K562 (cell line): ENCODE results near the gene PTGES3L. TPM values are rescaled to one million over a fixed set of nuclear protein-coding genes. Genes with fewer than 3 reads are reported as not detected.

Experiments used
- C11orf30 ChIP-seq: fragments of 450-650 bp; IDR thresholded peaks from 2 replicates; pipeline ENCODE4 v1.6.1; 2016; ENCODE audit warnings: low read depth, mild to moderate bottlenecking
- CREB1 ChIP-seq, 2 experiments: sonication (generic) in 1 of 2; formaldehyde crosslinking in 1 of 2; IDR thresholded peaks; 2 replicates each; pipeline versions ENCODE4 v1.6.1 to v1.8.0; 2012 to 2022; ENCODE audit warnings: inconsistent platforms in 1 of 2, mild to moderate bottlenecking in 1 of 2, missing genetic modification reagents in 1 of 2, moderate library complexity in 1 of 2
- DNMT1 ChIP-seq: fragments of 450-650 bp; IDR thresholded peaks from 2 replicates; pipeline ENCODE4 v1.6.1; 2016; ENCODE audit warnings: antibody characterized with exemption, mild to moderate bottlenecking
- ETV6 ChIP-seq, 3 experiments: fragments of 150-350 bp in 1 of 3; sonication (generic) in 1 of 3; formaldehyde crosslinking in 1 of 3; IDR thresholded peaks; 2 replicates each; pipeline versions ENCODE4 v1.6.1 to v1.8.0; 2014 to 2022; ENCODE audit warnings: borderline replicate concordance in 2 of 3, low read depth in 2 of 3, antibody characterized with exemption in 1 of 3, low read length in 1 of 3, mild to moderate bottlenecking in 1 of 3, missing genetic modification reagents in 1 of 3
- KLF16 ChIP-seq: IDR thresholded peaks from 2 replicates; pipeline ENCODE4 v1.6.1; 2016; ENCODE audit warnings: antibody characterized with exemption
- NCOA1 ChIP-seq: fragments of 450-650 bp; IDR thresholded peaks from 2 replicates; pipeline ENCODE4 v1.6.1; 2016; ENCODE audit warnings: low read depth
- NFIX ChIP-seq: fragments of 250-450 bp; sonication (Bioruptor Pico); IDR thresholded peaks from 2 replicates; pipeline ENCODE4 v1.4.0; 2020; ENCODE audit warnings: low read depth, mild to moderate bottlenecking, moderate library complexity
- SREBF2 ChIP-seq: sonication (generic); formaldehyde crosslinking; IDR thresholded peaks from 2 replicates; pipeline ENCODE4 v1.4.0; 2020; ENCODE audit warnings: mild to moderate bottlenecking, missing genetic modification reagents
- SRF ChIP-seq, 2 experiments: fragments of 250-450, 450-650 bp in 1 of 2; sonication (Bioruptor Pico) in 1 of 2; sonication (generic) in 1 of 2; formaldehyde crosslinking; IDR thresholded peaks; 2 replicates each; pipeline versions ENCODE4 v1.5.0 to v1.5.1; 2020 to 2022; ENCODE audit warnings: mild to moderate bottlenecking in 1 of 2, missing genetic modification reagents in 1 of 2
- ZBTB34 ChIP-seq: fragments of 250-450 bp; sonication (Bioruptor Pico); IDR thresholded peaks from 2 replicates; pipeline ENCODE4 v1.8.0; 2021; ENCODE audit warnings: mild to moderate bottlenecking, moderate library complexity
- ZBTB7A ChIP-seq: IDR thresholded peaks from 2 replicates; pipeline ENCODE4 v1.6.1; 2011; ENCODE audit warnings: low read depth, mild to moderate bottlenecking, low read length, moderate library complexity, borderline replicate concordance; ENCODE audit not compliant: control insufficient read depth
- ZNF121 ChIP-seq: sonication (generic); formaldehyde crosslinking; conservative IDR thresholded peaks from 2 replicates; pipeline ENCODE4 v1.8.0; 2022; ENCODE audit warnings: missing genetic modification reagents
- ZNF175 ChIP-seq: fragments of 200-800 bp; sonication (Bioruptor generic); IDR thresholded peaks from 2 replicates; pipeline ENCODE4 v1.6.1; 2016; ENCODE audit warnings: low read depth, mild to moderate bottlenecking, missing genetic modification characterization, missing compliant biosample characterization
- ZNF239 ChIP-seq: fragments of 250-450 bp; sonication (Bioruptor Pico); IDR thresholded peaks from 2 replicates; pipeline ENCODE4 v1.4.0; 2020; ENCODE audit warnings: mild to moderate bottlenecking
- ZNF3 ChIP-seq: fragments of 250-450 bp; sonication (Bioruptor Pico); IDR thresholded peaks from 2 replicates; pipeline ENCODE4 v1.5.0; 2021; ENCODE audit warnings: mild to moderate bottlenecking, moderate library complexity
- ZNF696 ChIP-seq: fragments of 250-450 bp; sonication (Bioruptor Pico); conservative IDR thresholded peaks from 2 replicates; pipeline ENCODE4 v1.4.0; 2020; ENCODE audit warnings: mild to moderate bottlenecking, moderate library complexity
- ZNF717 ChIP-seq: fragments of 250-450 bp; sonication (Bioruptor Pico); IDR thresholded peaks from 2 replicates; pipeline ENCODE4 v1.5.0; 2021
- ZNF785 ChIP-seq: fragments of 250-450 bp; sonication (Bioruptor Pico); IDR thresholded peaks from 2 replicates; pipeline ENCODE4 v1.4.0; 2020; ENCODE audit warnings: mild to moderate bottlenecking
- polyA plus RNA-seq, 8 experiments: library from polyadenylated mRNA; depleted of rRNA in 4 of 8; stranded (reverse) in 5 of 8; unstranded in 3 of 8; fragments of >200 nt; fragmentation: Nextera tagmentation in 2 of 8; fragmentation: Illumina TruSeq in 1 of 8; extraction: Ambion mirVana in 2 of 8; extraction: Trizol in 1 of 8; gene quantifications; 2 replicates each; pipeline versions ENCODE4 v1.2.1 to v1.2.3, GENCODE V29; 2011 to 2014; ENCODE audit warnings: inconsistent platforms in 1 of 8, missing spikeins in 1 of 8
- total RNA-seq, 7 experiments: library from RNA; depleted of rRNA in 6 of 7; stranded (reverse); fragments of >200 nt in 6 of 7; fragmentation: Illumina TruSeq in 2 of 7; extraction: Trizol in 2 of 7; gene quantifications; 2 replicates each; pipeline versions ENCODE4 v1.2.1 to v1.2.3, GENCODE V29; 2011 to 2021; ENCODE audit warnings: low replicate concordance in 1 of 7
- TF ChIP-seq, protein P1 (sequence below), 2 experiments: fragments of 450-650 bp; IDR thresholded peaks; 2 replicates each; pipeline ENCODE4 v1.6.1; 2016; ENCODE audit warnings: mild to moderate bottlenecking in 2 of 2, borderline replicate concordance in 1 of 2, low read depth in 1 of 2, moderate library complexity in 1 of 2

The PTGES3L gene
- total and polyA plus RNA-seq, 9 of the 15 experiments (the other 6 are each of a cell fraction or from before 2014, with no cell fraction given) = 6.0 to 16.0 (median 9.6) TPM

DNA sequence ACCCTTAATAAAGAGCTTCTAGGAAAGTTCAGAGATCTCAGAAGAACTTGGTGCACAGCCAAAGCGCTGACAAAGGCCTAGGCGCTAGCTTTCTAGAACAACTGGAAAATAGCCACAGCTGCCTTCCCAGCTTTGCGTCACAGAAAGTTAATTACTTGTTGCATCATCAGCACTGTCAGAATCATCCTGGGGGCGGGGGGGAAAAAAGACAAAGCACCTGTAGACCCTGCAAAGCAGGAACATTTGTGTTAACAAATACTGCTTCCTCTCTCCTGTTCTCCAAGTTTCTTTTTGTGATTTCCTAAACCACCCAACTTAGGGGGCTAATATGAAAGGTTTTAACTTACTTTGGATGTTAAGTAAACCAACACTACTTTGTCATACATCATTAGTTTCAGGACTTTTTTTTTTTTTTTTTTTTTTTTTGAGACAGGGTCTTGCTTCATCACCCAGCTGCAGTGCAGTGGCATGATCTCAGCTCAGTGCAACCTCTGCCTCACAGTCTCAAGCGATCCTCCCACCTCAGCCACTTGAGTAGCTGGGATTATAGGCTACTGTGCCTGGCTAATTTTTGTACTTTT is 10.8 kb downstream of the PTGES3L start (continued):
- TF ChIP-seq, protein P1, sequence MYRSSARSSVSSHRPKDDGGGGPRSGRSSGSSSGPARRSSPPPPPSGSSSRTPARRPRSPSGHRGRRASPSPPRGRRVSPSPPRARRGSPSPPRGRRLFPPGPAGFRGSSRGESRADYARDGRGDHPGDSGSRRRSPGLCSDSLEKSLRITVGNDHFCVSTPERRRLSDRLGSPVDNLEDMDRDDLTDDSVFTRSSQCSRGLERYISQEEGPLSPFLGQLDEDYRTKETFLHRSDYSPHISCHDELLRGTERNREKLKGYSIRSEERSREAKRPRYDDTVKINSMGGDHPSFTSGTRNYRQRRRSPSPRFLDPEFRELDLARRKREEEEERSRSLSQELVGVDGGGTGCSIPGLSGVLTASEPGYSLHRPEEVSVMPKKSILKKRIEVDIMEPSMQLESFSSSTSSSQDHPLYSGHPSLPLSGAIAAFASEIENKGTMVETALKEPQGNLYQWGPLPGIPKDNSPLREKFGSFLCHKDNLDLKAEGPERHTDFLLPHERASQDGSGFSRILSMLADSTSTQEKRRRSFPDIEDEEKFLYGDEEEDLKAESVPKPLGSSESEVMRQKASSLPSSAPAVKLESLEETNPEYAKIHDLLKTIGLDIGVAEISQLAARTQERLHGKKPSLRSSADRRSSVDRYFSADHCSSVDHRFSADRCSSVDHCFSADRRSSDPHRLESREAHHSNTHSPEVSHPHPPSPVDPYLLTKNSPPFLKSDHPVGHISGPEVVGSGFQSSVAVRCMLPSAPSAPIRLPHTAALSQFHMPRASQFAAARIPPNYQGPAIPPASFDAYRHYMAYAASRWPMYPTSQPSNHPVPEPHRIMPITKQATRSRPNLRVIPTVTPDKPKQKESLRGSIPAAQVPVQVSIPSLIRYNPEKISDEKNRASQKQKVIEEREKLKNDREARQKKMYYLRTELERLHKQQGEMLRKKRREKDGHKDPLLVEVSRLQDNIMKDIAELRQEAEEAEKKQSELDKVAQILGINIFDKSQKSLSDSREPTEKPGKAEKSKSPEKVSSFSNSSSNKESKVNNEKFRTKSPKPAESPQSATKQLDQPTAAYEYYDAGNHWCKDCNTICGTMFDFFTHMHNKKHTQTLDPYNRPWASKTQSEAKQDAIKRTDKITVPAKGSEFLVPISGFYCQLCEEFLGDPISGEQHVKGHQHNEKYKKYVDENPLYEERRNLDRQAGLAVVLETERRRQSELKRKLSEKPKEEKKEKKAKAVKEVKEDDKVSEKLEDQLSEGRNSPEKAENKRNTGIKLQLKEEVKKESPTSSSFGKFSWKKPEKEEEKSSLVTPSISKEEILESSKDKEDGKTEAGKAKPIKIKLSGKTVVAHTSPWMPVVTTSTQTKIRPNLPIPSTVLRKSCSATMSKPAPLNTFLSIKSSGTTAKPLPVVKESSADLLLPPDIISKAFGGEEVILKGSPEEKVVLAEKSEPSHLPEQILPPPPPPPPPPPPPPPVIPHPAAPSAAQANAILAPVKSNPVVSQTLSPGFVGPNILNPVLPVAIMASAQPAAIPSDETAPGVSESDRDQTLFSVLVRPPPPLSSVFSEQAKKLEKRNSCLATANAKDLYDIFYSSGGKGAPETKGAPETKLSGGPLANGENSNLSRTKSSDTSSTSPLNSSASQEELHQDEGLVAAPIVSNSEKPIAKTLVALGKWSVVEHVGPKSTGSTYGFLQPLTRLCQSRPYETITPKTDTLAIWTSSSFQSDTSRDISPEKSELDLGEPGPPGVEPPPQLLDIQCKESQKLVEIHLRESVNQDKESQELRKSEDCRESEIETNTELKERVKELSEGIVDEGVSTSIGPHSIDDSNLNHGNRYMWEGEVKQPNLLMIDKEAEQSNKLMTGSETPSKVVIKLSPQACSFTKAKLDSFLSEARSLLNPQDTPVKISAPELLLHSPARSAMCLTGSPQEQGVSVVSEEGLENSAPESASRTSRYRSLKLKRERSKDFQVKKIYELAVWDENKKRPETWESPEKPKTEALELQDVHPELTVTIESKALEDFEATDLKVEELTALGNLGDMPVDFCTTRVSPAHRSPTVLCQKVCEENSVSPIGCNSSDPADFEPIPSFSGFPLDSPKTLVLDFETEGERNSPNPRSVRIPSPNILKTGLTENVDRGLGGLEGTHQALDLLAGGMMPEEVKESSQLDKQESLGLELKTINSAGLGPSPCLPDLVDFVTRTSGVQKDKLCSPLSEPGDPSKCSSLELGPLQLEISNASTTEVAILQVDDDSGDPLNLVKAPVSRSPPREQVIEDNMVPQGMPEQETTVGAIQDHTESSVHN (IDR thresholded peaks at IDR 0.05; ENCODE audit: borderline replicate concordance in 1 of 2, low read depth in 1 of 2) = peak in 1 of 2 experiments; percentile 86; a peak in 1 of 4 replicates
- TF ChIP-seq ZNF696 (CRISPR knock-in tag) (no peak), ETV6 (IDR thresholded peaks at IDR 0.05; ENCODE audit: borderline replicate concordance in 1 of 2, low read depth in 2 of 2, low read length in 1 of 2) (no peak), ETV6 (CRISPR knock-in tag; IDR thresholded peaks at IDR 0.05; ENCODE audit: borderline replicate concordance) (no peak), ZNF785 (CRISPR knock-in tag) (no peak), SREBF2 (CRISPR knock-in tag) (no peak), ZNF717 (CRISPR knock-in tag) (no peak), NFIX (CRISPR knock-in tag) (no peak), ZNF121 (CRISPR knock-in tag) (no peak), ZNF239 (CRISPR knock-in tag) (peak; percentile 51; the same call in 1 of the 2 replicates), ZNF175 (CRISPR knock-in tag) (0 out of 2 replicates have a peak, but pooled peaks have one; percentile 18), CREB1 (IDR thresholded peaks at IDR 0.05) (peak; percentile 51; the same call in 1 of the 2 replicates), CREB1 (CRISPR knock-in tag; IDR thresholded peaks at IDR 0.05) (peak; percentile 53; the same call in 1 of the 2 replicates), KLF16 (no peak), SRF (CRISPR knock-in tag; IDR thresholded peaks at IDR 0.05) (no peak), DNMT1 (no peak), ZBTB34 (no peak), C11orf30 (peak; percentile 25; the same call in 1 of the 2 replicates), ZNF3 (CRISPR knock-in tag) (no peak), NCOA1 (peak; percentile 40; the same call in 1 of the 2 replicates), ZBTB7A (no peak)
